ENCODE measurements around the gene MBLAC1.

- TF ChIP-seq GATA2 (IDR thresholded peaks at IDR 0.05; ENCODE audit: low read depth, low read length) (no peak), GATA3 (IDR thresholded peaks at IDR 0.05; ENCODE audit: low read depth, low read length) (no peak)
Measured at GRCh38 chr7:100130608-100131453, 4.1 kb downstream of the MBLAC1 start.

All from SH-SY5Y (cell line).